Hematopoietic multipotent progenitor cell treated with erythropoietin and hydrocortisone succinate and interleukin-3 and kit ligand, for 8 days (in vitro differentiated cells): ENCODE data around the gene SRD5A2.
A peak's percentile ranks its signal among the peaks of the same experiment; 100 is the strongest.
"Not testable (repeated sequence)": the region's sequence is repeated elsewhere in the genome, so short reads cannot be mapped to it uniquely, and the experiment has no call there.

Experiments used
- DNase-seq: peaks from one replicate; pipeline ENCODE4 v3.0.0-alpha.2; 2015

The SRD5A2 gene

GRCh38 chr2:31531101-31531500, 49.6 kb downstream of the SRD5A2 start:
- DNase-seq: no peak

GRCh38 chr2:31529256-31529655, 51.5 kb downstream of the SRD5A2 start:
- DNase-seq: no peak

- DNase-seq: no peak
These were observed 51.9 kb downstream of the SRD5A2 start for GRCh38 chr2:31528823-31529222.

- DNase-seq: no peak
These were observed 53.6 kb downstream of the SRD5A2 start for GRCh38 chr2:31526946-31527732.

DNA sequence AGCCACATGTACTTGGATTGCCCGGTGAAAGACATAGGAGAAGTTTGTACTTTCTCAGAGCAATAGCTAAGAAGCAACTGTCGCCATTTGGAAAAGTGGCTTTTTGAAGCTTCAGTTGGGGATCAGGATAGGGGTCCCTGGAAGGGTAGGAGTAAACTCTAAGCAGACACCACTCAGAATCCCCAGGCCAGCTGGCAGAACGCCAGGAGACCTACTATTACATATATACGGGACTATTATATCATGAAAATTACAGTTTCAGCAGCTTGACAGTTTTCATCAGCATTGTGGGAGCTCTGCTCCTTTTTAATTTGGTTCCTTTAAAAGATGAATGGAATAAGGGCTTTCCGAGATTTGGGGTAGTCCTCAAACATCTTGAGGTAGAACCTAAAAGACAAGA, 54.9 kb downstream of the SRD5A2 start:
- DNase-seq: no peak

DNA sequence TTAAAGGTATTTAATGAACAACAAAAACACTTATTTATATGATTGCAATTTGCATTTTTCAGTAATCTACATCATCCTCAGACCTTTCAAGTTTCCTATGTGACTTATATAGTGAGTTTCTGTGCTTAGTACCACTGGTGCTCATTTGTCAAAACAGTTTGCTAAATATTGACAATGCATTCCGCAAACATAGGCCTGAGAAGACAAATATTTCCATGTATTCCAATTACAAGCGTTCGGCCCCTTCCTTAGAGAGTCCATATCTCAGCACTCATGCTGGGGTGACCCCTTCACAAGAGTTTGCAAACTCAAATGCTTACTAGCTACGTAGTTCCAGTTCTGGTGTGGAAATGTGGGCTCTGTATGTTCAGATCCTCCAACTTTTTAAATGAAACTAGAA, 56.1 kb downstream of the SRD5A2 start:
- DNase-seq: no peak

GRCh38 chr2:31523871-31524492, 56.8 kb downstream of the SRD5A2 start:
- DNase-seq: peak; percentile 75

DNA sequence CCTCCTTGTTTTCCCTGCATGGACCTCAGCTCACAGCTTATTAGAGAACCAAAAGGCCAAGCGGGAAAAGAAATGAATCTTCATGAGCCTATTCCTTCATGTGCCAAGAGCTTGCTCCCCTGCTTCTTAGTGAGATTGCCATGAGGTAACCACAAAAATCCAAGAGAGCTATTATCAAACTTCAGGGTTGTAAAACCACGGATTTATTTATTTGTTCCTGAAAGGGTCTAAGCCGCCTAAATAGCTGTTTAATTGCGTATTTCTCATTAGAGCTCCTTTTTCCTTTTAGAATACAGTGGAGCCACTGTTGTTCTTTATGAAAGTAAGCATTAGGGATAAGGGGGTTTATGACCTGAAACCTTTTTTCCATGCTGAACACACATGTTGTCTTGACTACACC, 58.0 kb downstream of the SRD5A2 start:
- no peak for DNase-seq

GRCh38 chr2:31517442-31518203, 63.1 kb downstream of the SRD5A2 start:
- no peak for DNase-seq

DNA sequence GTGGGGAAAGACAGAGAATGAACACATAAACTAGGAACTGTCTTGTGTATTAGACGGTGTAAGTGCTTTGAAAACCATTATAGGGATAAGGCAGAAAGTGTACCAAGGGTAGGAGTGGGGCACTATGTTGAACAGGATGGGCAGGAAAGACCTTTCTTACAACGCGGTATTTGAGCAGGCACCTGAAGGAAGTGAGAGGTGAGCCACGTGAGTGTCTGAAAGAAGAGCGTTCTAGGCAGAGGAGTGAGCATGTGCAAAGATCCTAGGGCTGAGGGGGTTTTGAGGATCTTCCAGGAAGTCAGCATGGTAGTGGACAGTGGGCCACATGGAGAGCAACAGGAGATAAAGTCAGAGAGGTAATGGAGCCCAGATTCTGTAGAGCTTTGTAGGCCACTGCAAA, 65.2 kb downstream of the SRD5A2 start:
- no peak for DNase-seq

DNA sequence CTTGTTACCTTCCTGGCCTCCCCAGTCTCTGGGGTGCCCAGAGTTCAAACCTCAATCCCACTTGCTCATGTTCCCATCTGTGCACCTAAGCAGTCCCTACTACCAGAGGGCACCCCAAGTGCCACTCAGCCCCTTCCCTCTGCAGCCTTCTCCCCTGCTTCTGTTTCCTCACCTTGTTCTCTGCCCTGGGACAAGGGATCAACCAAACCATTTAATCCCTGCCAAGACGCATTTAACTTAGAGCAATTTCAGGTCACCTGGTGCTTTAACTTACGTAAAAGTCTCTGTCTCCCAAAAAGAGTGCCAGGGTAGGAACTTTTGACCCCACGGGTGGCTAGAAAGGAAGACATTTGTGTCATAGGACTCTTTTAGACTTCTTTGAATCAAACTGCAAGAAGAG, 67.2 kb downstream of the SRD5A2 start:
- no peak for DNase-seq

GRCh38 chr2:31511376-31511775, 69.4 kb downstream of the SRD5A2 start:
- DNase-seq: no peak

- DNase-seq: no peak
These were observed 75.6 kb downstream of the SRD5A2 start for GRCh38 chr2:31505111-31505510.

GRCh38 chr2:31504311-31504710, 76.4 kb downstream of the SRD5A2 start:
- DNase-seq: no peak

DNA sequence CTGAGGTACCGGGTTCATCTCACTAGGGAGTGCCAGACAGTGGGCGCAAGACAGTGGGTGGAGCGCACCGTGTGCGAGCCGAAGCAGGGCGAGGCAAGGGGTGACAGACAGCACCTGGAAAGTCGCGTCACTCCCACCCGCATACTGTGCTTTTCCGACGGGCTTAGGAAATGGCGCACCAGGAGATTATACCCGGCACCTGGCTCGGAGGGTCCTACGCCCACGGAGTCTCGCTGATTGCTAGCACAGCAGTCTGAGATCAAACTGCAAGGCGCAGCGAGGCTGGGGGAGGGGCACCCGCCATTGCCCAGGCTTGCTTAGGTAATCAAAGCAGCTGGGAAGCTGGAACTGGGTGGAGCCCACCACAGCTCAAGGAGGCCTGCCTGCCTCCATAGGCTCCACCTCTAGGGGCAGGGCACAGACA, 84.3 kb downstream of the SRD5A2 start:
- DNase-seq: not testable (repeated sequence)

GRCh38 chr2:31489339-31489738, 91.4 kb downstream of the SRD5A2 start:
- not testable (repeated sequence) for DNase-seq

DNA sequence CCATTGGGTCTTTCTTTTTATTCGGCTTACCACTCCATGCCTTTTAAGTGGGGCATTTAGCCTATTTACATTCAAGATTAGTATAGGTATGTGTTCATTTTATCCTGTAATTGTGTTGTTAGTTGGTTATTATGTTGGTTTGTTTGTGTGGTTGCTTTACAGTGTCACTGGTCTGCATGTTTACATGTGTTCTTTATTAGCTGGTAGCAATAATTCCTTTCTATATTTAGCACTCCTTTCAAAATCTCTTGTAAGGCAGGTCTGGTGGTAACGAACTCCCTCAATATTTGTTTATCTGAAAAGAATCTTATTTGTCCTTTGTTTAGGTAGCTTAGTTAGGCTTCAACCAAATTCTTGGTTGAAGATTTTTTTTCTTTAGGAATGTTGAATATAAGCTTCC, 97.5 kb downstream of the SRD5A2 start:
- DNase-seq: no peak

GRCh38 chr2:31476511-31477180, 104.1 kb downstream of the SRD5A2 start:
- DNase-seq: no peak

DNA sequence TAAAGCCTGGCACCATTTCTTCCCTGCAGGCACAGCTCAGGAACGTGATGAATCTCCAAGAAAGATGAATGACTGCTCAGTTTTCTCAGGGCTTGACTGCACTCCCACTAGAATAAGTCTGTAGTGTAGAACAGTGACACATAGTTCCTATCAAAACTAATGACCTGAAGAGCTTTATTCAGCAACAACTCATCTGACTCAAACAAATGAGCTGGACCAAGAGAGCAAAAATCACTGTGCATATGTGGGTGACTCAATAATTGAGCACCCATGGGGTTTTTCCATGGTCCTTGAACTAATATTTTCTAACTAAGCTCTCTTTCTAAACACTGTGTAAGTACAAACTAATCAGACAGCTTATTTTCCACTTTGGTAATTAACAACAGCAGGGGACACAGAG, 105.0 kb downstream of the SRD5A2 start:
- DNase-seq: no peak

DNA sequence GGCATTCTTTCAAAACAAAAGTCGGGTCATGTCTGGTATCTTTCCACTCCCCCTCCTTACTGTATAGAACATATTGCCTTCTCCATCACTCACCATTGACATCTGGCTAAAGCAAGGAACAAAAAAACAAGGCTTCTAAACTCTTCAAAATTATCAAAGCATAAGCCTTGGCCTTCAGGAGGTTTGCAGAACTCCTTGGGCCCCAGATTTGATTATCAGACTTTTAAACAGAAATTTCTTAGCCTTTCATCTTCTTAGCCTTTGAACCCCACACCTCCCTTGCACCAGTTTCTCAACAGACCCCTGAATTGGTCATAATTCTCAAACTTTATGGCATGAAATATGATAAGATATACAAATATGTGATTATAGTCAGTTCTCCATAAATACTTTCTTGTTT, 106.4 kb downstream of the SRD5A2 start:
- no peak for DNase-seq
